Erythroblast (primary cell): ENCODE measurements around the gene RANBP17.

Source experiments
- GATA1 ChIP-seq: IDR thresholded peaks from 2 replicates; pipeline ENCODE4 v1.6.1; 2011; ENCODE audit warnings: low read depth, mild to moderate bottlenecking, control low read depth, low read length, moderate library complexity
- POLR2A ChIP-seq: IDR thresholded peaks from 2 replicates; pipeline ENCODE4 v1.6.1; 2011; ENCODE audit warnings: mild to moderate bottlenecking, low read length

DNA sequence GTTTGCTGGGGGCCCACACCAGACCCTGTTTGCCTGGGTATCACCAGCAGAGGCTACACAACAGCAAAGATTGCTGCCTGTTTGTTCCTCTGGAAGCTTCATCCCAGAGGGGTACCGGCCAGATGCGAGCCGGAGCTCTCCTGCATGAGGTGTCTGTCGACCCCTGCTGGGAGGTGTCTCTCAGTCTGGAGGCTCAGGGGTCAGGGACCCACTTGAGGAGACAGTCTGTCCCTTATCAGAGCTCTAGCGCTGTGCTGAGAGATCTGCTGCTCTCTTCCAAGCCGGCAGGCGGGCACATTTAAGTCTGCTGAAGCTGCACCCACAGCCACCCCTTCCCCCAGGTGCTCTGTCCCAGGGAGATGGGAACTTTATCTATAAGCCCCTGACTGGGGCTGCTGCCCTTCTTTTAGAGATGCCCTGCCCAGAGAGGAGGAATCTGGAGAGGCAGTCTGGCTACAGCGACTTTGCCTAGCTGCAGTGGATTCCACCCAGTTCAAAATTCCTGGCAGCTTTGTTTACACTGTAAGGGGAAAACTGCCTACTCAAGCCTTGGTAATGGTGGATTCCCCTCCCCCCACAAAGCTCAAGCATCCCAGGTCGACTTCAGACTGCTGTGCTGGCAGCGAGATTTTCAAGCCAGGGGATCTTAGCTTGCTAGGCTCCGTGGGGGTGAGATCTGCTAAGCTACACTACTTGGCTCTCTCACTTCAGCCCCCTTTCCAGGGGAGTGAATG, 241.2 kb downstream of the RANBP17 start:
- TF ChIP-seq POLR2A, result no peak
- no peak for TF ChIP-seq GATA1
